HG03378 (cell line): ENCODE measurements around the gene SNX24.

Experiments
- ATAC-seq: cut with Tn5 transposase; IDR thresholded peaks from one replicate; pipeline ENCODE4 v1.9.1; 2021; ENCODE audit warnings: mild to moderate bottlenecking, moderate library complexity; ENCODE audit not compliant: unreplicated experiment

SNX24 gene

GRCh38 chr5:122915717-122916461 is 70.5 kb downstream of the SNX24 start:
- ATAC-seq = peak; percentile 98

GRCh38 chr5:122916490-122916889 is 71.1 kb downstream of the SNX24 start:
- ATAC-seq = no peak

GRCh38 chr5:122919969-122920368 is 74.6 kb downstream of the SNX24 start:
- ATAC-seq = no peak

GRCh38 chr5:122921826-122922225 is 76.4 kb downstream of the SNX24 start:
- no peak for ATAC-seq

GRCh38 chr5:122924203-122924602 is 78.8 kb downstream of the SNX24 start:
- no peak for ATAC-seq

GRCh38 chr5:122924719-122925395 is 79.4 kb downstream of the SNX24 start:
- ATAC-seq = no peak

- no peak for ATAC-seq
These were observed 83.6 kb downstream of the SNX24 start for GRCh38 chr5:122929001-122929400.

- no peak for ATAC-seq
These were observed 84.6 kb downstream of the SNX24 start for GRCh38 chr5:122929980-122930379.

GRCh38 chr5:122933956-122934355 is 88.5 kb downstream of the SNX24 start:
- ATAC-seq = no peak

- no peak for ATAC-seq
These were observed 90.7 kb downstream of the SNX24 start for GRCh38 chr5:122936088-122936487.

- ATAC-seq = no peak
These were observed 92.5 kb downstream of the SNX24 start for GRCh38 chr5:122937914-122938313.

GRCh38 chr5:122940890-122941289 is 95.5 kb downstream of the SNX24 start:
- no peak for ATAC-seq

GRCh38 chr5:122941737-122942136 is 96.3 kb downstream of the SNX24 start:
- no peak for ATAC-seq

- no peak for ATAC-seq
These were observed 96.9 kb downstream of the SNX24 start for GRCh38 chr5:122942164-122942914.

GRCh38 chr5:122943050-122943698 is 97.8 kb downstream of the SNX24 start:
- no peak for ATAC-seq

- no peak for ATAC-seq
These were observed 98.6 kb downstream of the SNX24 start for GRCh38 chr5:122944051-122944450.

- no peak for ATAC-seq
These were observed 102.0 kb downstream of the SNX24 start for GRCh38 chr5:122947372-122947771.

GRCh38 chr5:122947772-122948171 is 102.4 kb downstream of the SNX24 start:
- no peak for ATAC-seq

GRCh38 chr5:122948319-122948718 is 102.9 kb downstream of the SNX24 start:
- ATAC-seq = no peak

- ATAC-seq = no peak
These were observed 106.2 kb downstream of the SNX24 start for GRCh38 chr5:122951658-122952057.

- no peak for ATAC-seq
These were observed 109.3 kb downstream of the SNX24 start for GRCh38 chr5:122954719-122955118.
